Parathyroid adenoma (tissue), 2 donors: ENCODE data around the gene CLEC12A.
"Not testable (repeated sequence)": the region's sequence is repeated elsewhere in the genome, so short reads cannot be mapped to it uniquely, and the experiment has no call there.

Experiments
- H2AFZ ChIP-seq: fragments of 300-600 bp; sonication (generic); one replicate; pipeline ENCODE4 v1.7.0; 2017; ENCODE audit warnings: antibody characterized with exemption, mild to moderate bottlenecking
- H3K27ac ChIP-seq: fragments of 300-600 bp; sonication (generic); one replicate; pipeline ENCODE4 v1.7.0; 2017
- H3K27me3 ChIP-seq: fragments of 300-600 bp; sonication (generic); one replicate; pipeline ENCODE4 v1.7.0; 2017; ENCODE audit warnings: low read length; ENCODE audit not compliant: control insufficient read depth, insufficient read depth
- H3K36me3 ChIP-seq: fragments of 300-600 bp; sonication (generic); one replicate; pipeline ENCODE4 v1.7.0; 2017; ENCODE audit warnings: low read length; ENCODE audit not compliant: control insufficient read depth, insufficient read depth
- H3K4me1 ChIP-seq: fragments of 300-600 bp; sonication (generic); one replicate; pipeline ENCODE4 v1.7.0; 2017; ENCODE audit warnings: control low read depth
- H3K4me2 ChIP-seq: fragments of 300-600 bp; sonication (generic); one replicate; pipeline ENCODE4 v1.7.0; 2017; ENCODE audit warnings: low read length
- H3K4me3 ChIP-seq: fragments of 300-600 bp; sonication (generic); one replicate; pipeline ENCODE4 v1.7.0; 2017; ENCODE audit warnings: low read depth, low read length
- H3K79me2 ChIP-seq: fragments of 300-600 bp; sonication (generic); one replicate; pipeline ENCODE4 v1.7.0; 2017; ENCODE audit warnings: control low read depth
- H3K9ac ChIP-seq: fragments of 300-600 bp; sonication (generic); one replicate; pipeline ENCODE4 v1.7.0; 2017; ENCODE audit warnings: mild to moderate bottlenecking
- H3K9me3 ChIP-seq: fragments of 300-600 bp; sonication (generic); one replicate; pipeline ENCODE4 v1.7.0; 2017; ENCODE audit warnings: low read length; ENCODE audit not compliant: control insufficient read depth
- TF ChIP-seq, protein P1 (sequence below): fragments of 300-600 bp; sonication (generic); IDR thresholded peaks from one replicate; pipeline ENCODE4 v1.7.0; 2017; ENCODE audit warnings: antibody characterized with exemption, mild to moderate bottlenecking
- donor health status: primary hyperparathyroidism.

The CLEC12A gene

DNA sequence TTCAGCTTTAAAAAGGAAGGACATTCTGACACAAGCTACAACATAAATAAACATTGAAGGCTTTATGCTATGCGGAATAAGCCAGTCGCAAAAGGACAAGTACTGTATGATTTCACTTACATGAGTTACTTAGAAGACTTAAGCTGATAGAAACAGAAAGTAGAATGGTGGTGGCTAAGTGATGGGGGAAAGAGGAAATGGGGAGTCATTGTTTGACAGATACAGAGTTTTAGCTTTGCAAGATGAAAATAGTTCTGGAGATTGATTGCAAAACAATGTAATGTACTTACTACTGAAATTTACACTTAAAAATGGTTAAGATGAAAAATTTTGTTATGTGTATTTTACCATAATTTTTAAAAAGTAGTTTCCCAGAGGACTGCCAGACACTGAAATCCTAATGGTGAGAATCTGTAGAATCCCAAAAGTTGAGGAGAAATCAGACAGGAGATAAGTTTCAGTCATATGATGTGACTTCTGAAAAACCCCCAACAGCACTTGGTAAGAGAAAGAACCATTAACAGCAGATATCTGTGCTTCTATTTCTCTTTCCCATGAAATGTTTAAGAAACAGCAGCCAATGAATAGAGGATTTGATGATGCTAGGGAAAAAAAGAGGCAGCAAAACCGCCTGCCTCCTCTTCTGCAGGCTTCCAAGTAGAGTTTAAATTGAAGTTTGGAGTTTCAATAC is 22.5 kb upstream of the CLEC12A start:
- Histone ChIP-seq H3K27me3 (no peaks in the 10 kb centered on the region), H3K36me3 (no peaks in the 10 kb centered on the region), H3K4me2 (no peak overlapping the region), H3K79me2 (no peaks in the 10 kb centered on the region), H3K9ac (no peak overlapping the region), H3K4me1 (no peaks in the 10 kb centered on the region), H3K27ac (no peak overlapping the region), H3K9me3 (no peaks in the 10 kb centered on the region), H3K4me3 (no peak overlapping the region), H2AFZ (no peak overlapping the region)
- TF ChIP-seq, protein P1, sequence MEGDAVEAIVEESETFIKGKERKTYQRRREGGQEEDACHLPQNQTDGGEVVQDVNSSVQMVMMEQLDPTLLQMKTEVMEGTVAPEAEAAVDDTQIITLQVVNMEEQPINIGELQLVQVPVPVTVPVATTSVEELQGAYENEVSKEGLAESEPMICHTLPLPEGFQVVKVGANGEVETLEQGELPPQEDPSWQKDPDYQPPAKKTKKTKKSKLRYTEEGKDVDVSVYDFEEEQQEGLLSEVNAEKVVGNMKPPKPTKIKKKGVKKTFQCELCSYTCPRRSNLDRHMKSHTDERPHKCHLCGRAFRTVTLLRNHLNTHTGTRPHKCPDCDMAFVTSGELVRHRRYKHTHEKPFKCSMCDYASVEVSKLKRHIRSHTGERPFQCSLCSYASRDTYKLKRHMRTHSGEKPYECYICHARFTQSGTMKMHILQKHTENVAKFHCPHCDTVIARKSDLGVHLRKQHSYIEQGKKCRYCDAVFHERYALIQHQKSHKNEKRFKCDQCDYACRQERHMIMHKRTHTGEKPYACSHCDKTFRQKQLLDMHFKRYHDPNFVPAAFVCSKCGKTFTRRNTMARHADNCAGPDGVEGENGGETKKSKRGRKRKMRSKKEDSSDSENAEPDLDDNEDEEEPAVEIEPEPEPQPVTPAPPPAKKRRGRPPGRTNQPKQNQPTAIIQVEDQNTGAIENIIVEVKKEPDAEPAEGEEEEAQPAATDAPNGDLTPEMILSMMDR = no peak

DNA sequence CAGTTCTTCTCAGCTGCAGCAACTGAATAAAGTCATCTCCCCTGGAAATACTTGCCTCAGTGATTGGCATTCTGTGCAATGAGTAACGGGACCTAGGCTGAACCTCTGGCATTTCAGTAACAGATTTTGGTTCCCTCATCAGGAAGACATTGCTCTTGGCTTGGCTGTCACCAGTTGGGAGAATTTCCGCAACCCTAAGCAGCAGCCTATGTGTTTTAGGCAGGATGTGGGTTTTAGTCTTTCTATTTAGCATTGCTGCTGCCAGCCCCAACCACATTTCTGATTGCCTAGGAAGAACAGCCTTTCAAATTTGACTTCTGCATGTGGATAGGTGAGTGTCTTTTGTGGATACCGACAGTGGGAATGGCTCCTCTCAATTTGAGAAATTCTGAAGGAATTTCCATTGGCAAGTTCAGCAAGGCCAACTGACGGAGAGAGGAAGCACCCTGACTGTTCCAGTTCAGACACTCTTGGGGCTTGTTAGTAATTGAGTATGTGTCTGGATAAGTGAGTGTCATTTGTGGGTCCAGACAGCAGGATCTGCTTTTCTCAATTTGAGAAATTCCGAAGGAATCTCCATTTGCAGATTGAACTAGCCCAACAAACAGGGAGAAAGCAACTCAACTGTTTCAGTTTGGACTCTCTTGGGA is 20.1 kb upstream of the CLEC12A start:
- Histone ChIP-seq H3K4me3 (no peak overlapping the region), H3K4me1 (no peaks in the 10 kb centered on the region), H3K9me3 (no peaks in the 10 kb centered on the region), H2AFZ (no peak overlapping the region), H3K79me2 (no peaks in the 10 kb centered on the region), H3K27ac (no peak overlapping the region), H3K27me3 (no peaks in the 10 kb centered on the region), H3K36me3 (no peaks in the 10 kb centered on the region), H3K9ac (no peak overlapping the region), H3K4me2 (no peak overlapping the region)
- TF ChIP-seq, protein P1 = no peak

DNA sequence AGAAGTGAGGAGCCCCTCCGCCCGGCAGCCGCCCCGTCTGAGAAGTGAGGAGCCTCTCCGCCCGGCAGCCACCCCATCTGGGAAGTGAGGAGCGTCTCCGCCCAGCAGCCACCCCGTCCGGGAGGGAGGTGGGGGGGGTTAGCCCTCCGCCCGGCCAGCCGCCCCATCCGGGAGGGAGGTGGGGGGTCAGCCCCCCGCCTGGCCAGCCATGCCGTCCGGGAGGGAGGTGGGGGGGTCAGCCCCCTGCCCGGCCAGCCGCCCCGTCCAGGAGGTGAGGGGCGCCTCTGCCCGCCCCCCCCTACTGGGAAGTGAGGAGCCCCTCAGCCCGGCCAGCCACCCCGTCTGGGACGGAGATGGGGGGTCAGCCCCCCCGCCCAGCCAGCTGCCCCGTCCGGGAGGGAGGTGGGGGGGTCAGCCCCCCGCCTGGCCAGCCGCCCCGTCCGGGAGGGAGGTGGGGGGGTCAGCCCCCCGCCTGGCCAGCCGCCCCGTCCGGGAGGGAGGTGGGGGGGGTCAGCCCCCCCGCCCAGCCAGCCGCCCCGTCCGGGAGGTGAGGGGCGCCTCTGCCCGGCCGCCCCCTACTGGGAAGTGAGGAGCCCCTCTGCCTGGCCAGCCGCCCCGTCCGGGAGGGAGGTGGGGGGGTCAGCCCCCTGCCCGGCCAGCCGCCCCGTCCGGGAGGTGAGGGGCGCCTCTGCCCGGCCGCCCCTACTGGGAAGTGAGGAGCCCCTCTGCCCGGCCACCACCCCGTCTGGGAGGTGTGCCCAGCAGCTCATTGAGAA is 18.1 kb upstream of the CLEC12A start:
- not testable (repeated sequence) for H2AFZ ChIP-seq, H3K4me3 ChIP-seq, H3K4me1 ChIP-seq, H3K36me3 ChIP-seq, H3K9ac ChIP-seq, H3K4me2 ChIP-seq, H3K9me3 ChIP-seq, H3K27me3 ChIP-seq, H3K79me2 ChIP-seq, H3K27ac ChIP-seq

DNA sequence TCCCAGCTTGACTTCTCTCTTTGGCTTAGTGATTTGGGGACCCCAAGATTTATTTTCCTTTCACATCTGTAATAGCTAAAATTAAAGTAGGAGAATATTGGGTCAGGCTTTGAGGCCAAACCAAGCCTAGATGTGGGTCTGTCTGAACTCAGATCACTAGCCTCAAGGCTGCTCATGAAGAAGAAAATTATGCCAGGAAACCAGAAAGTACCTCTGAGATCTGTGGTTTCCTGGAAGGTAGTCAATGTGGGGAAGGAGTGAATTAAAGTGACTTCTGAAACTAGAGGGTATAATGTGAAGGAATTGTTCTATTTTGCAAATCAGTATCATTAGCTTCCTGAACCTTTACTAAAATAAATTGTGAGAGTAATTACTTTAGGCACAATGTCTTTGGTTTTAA is 13.4 kb upstream of the CLEC12A start:
- no peaks in the 10 kb centered on the region for H3K4me1 ChIP-seq
- no peak overlapping the region for H3K27ac ChIP-seq
- H3K9ac ChIP-seq = no peak overlapping the region
- H3K9me3 ChIP-seq = no peaks in the 10 kb centered on the region
- no peak overlapping the region for H2AFZ ChIP-seq
- no peaks in the 10 kb centered on the region for H3K27me3 ChIP-seq
- no peaks in the 10 kb centered on the region for H3K79me2 ChIP-seq
- H3K36me3 ChIP-seq = no peaks in the 10 kb centered on the region
- H3K4me2 ChIP-seq = no peak overlapping the region
- H3K4me3 ChIP-seq = no peak overlapping the region
- TF ChIP-seq, protein P1 = no peak

DNA sequence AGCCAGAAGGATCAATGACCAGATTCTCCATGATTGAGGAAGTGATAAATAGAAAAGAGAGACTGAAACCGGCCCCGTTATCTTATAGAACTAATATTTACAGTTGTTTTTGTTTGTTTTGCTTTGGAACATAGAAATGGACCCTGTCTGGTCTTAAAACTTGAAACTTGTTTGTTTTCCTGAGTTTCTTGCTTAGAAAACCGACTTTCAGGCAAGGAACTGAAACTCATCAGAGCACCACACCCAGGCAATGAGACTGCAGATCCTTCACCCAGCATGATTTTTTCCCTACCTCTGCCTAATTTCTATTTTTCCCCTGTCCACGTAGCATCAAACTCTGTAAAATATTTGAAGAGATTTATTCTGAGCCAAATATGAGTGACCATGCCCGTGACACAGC is 10.6 kb upstream of the CLEC12A start:
- H3K9ac ChIP-seq = no peak overlapping the region
- H3K9me3 ChIP-seq = no peaks in the 10 kb centered on the region
- no peaks in the 10 kb centered on the region for H3K36me3 ChIP-seq
- H3K4me3 ChIP-seq = no peak overlapping the region
- no peak overlapping the region for H3K27ac ChIP-seq
- TF ChIP-seq, protein P1 = no peak
- no peaks in the 10 kb centered on the region for H3K79me2 ChIP-seq
- no peaks in the 10 kb centered on the region for H3K4me1 ChIP-seq
- H2AFZ ChIP-seq = no peak overlapping the region
- H3K27me3 ChIP-seq = no peaks in the 10 kb centered on the region
- no peak overlapping the region for H3K4me2 ChIP-seq
